K562 (cell line): Measurements from ENCODE around the gene ZBTB9. TPM values are rescaled to one million over a fixed set of nuclear protein-coding genes. Genes with fewer than 3 reads are reported as not detected.

ENCODE experiments used
- ATAC-seq: fragments of 200-7000 bp; cut with Tn5 transposase; 3 replicates; pipeline ENCODE4 v1.9.1; 2020; ENCODE audit warnings: moderate library complexity
- BruUV-seq: library from RNA; stranded (reverse); fragments of 400-500 nt; replicated peaks from 2 replicates; lab custom pipeline; 2021; lab: Mats Ljungman, UMichigan
- CTCF ChIA-PET: fragments of 300-600 bp; formaldehyde crosslinking; extraction: SDS; loops from one replicate; lab custom pipeline; 2021; ENCODE audit warnings: low intra/inter-chr PET ratio; lab: Yijun Ruan, JAX
- POLR2A ChIA-PET: fragments of 300-600, 350-650 bp; sonication (Branson Sonifier 250); formaldehyde crosslinking; extraction: SDS; loops from one replicate; lab custom pipeline; 2021; ENCODE audit warnings: antibody characterized with exemption, inconsistent platforms; lab: Yijun Ruan, JAX
- DNase-seq, 4 experiments: peaks; one replicate each; pipeline versions ENCODE4 v3.0.0 to v3.0.0-alpha.2; 2011 to 2018; ENCODE audit warnings: low spot score in 3 of 4, mixed read lengths in 3 of 4; ENCODE audit errors: extremely low read depth in 1 of 4
- FAIRE-seq: peaks from 2 replicates; lab custom pipeline; 2011; peaks lifted over from hg19 to GRCh38; lab: Jason Lieb, UNC
- H2AFZ ChIP-seq: 2 replicates; pipeline ENCODE4 v1.6.0; 2011; ENCODE audit warnings: low read depth, low read length, control low read depth, inconsistent platforms
- H3K27ac ChIP-seq: fragments of 200-600 bp; 3 replicates; pipeline ENCODE4 v1.8.0; 2011; ENCODE audit warnings: low read depth, mild to moderate bottlenecking, control low read depth, inconsistent platforms, low read length, moderate library complexity, mixed read lengths; ENCODE audit errors: extremely low read depth
- H3K27me3 ChIP-seq, 2 experiments: fragments of 300-600 bp in 1 of 2; 2 replicates in 1 of 2; 3 replicates in 1 of 2; pipeline versions ENCODE4 v1.6.0 to v1.8.0; 2011; ENCODE audit warnings: inconsistent platforms in 2 of 2, low read length in 2 of 2, mild to moderate bottlenecking in 1 of 2, mixed read lengths in 1 of 2, moderate library complexity in 1 of 2; ENCODE audit not compliant: control insufficient read depth in 2 of 2, insufficient read depth in 2 of 2
- H3K36me3 ChIP-seq: fragments of 300-600 bp; 3 replicates; pipeline ENCODE4 v1.8.0; 2011; ENCODE audit warnings: mild to moderate bottlenecking, low read length, inconsistent platforms; ENCODE audit not compliant: control insufficient read depth, insufficient read depth
- H3K4me1 ChIP-seq, 2 experiments: fragments of 200-600 bp in 1 of 2; replicated peaks in 1 of 2; 2 replicates in 1 of 2; 3 replicates in 1 of 2; pipeline versions ENCODE4 v1.5.1 to v1.8.0; 2011; ENCODE audit warnings: inconsistent platforms in 2 of 2, low read length in 2 of 2, mild to moderate bottlenecking in 1 of 2, mixed read lengths in 1 of 2, moderate library complexity in 1 of 2; ENCODE audit not compliant: control insufficient read depth in 2 of 2, insufficient read depth in 2 of 2
- H3K4me2 ChIP-seq: 2 replicates; pipeline ENCODE4 v1.6.1; 2011; ENCODE audit warnings: low read length, control low read depth, inconsistent platforms, mixed read lengths; ENCODE audit not compliant: insufficient read depth
- H3K4me3 ChIP-seq: fragments of 200-600 bp; sonication (generic), shearing (Covaris generic); 2 replicates; pipeline ENCODE4 v1.5.1; 2016; ENCODE audit warnings: control low read depth, inconsistent platforms
- H3K79me2 ChIP-seq: fragments of 200-600 bp; 3 replicates; pipeline ENCODE4 v1.8.0; 2011; ENCODE audit warnings: low read length, inconsistent platforms; ENCODE audit not compliant: control insufficient read depth, insufficient read depth
- H3K9ac ChIP-seq, 2 experiments: 2 replicates each; pipeline versions ENCODE4 v1.6.0 to v1.6.1; 2011; ENCODE audit warnings: low read depth in 2 of 2, low read length in 2 of 2, control low read depth in 1 of 2, inconsistent platforms in 1 of 2, mild to moderate bottlenecking in 1 of 2, mixed read lengths in 1 of 2; ENCODE audit not compliant: insufficient read depth in 1 of 2
- H3K9me1 ChIP-seq: one replicate; pipeline ENCODE4 v1.6.0; 2011; ENCODE audit warnings: inconsistent platforms, mild to moderate bottlenecking, low read length, moderate library complexity; ENCODE audit not compliant: control insufficient read depth, insufficient read depth
- H3K9me3 ChIP-seq: replicated peaks from 2 replicates; pipeline ENCODE4 v1.5.1; 2011; ENCODE audit warnings: low read depth, low read length, inconsistent platforms; ENCODE audit not compliant: control insufficient read depth, insufficient read depth
- H4K20me1 ChIP-seq: replicated peaks from 2 replicates; pipeline ENCODE4 v1.6.1; 2011; ENCODE audit warnings: low read length, inconsistent platforms, mixed read lengths; ENCODE audit not compliant: control insufficient read depth, insufficient read depth
- ATF4 ChIP-seq: fragments of 450-650 bp; formaldehyde crosslinking; IDR thresholded peaks from 2 replicates; pipeline ENCODE4 v1.4.0; 2022; ENCODE audit warnings: mild to moderate bottlenecking, moderate library complexity
- GTF2E2 ChIP-seq: fragments of 200-800 bp; sonication (Bioruptor generic); IDR thresholded peaks from 2 replicates; pipeline ENCODE4 v1.6.1; 2016; ENCODE audit warnings: missing genetic modification characterization, missing compliant biosample characterization
- HNRNPK ChIP-seq: fragments of 200-400 bp; formaldehyde crosslinking; IDR thresholded peaks from one replicate; pipeline ENCODE4 v1.6.1; 2018; ENCODE audit warnings: mild to moderate bottlenecking, low read depth, low read length; ENCODE audit not compliant: poor library complexity, severe bottlenecking
- MAFG ChIP-seq: fragments of 450-650 bp; conservative IDR thresholded peaks from 2 replicates; pipeline ENCODE4 v1.6.1; 2016; ENCODE audit warnings: missing genetic modification characterization, missing compliant biosample characterization
- NFIC ChIP-seq: fragments of 450-650 bp; IDR thresholded peaks from 2 replicates; pipeline ENCODE4 v1.6.1; 2017; ENCODE audit warnings: mild to moderate bottlenecking, inconsistent platforms
- RBM14 ChIP-seq: fragments of 200-400 bp; formaldehyde crosslinking; IDR thresholded peaks from 2 replicates; pipeline ENCODE4 v1.6.1; 2018; ENCODE audit warnings: low read depth, mild to moderate bottlenecking, low read length, moderate library complexity, borderline replicate concordance; ENCODE audit not compliant: insufficient read depth
- SRF ChIP-seq, 2 experiments: fragments of 250-450, 450-650 bp in 1 of 2; sonication (Bioruptor Pico) in 1 of 2; sonication (generic) in 1 of 2; formaldehyde crosslinking; IDR thresholded peaks; 2 replicates each; pipeline versions ENCODE4 v1.5.0 to v1.5.1; 2020 to 2022; ENCODE audit warnings: mild to moderate bottlenecking in 1 of 2, missing genetic modification reagents in 1 of 2
- TGIF2 ChIP-seq: sonication (generic); formaldehyde crosslinking; IDR thresholded peaks from 2 replicates; pipeline ENCODE4 v1.8.1; 2022; ENCODE audit warnings: mild to moderate bottlenecking, missing genetic modification reagents, moderate library complexity
- TRIM28 ChIP-seq: fragments of 450-650 bp; IDR thresholded peaks from 2 replicates; pipeline ENCODE4 v1.6.1; 2017
- ZNF589 ChIP-seq: fragments of 200-800 bp; sonication (Bioruptor generic); IDR thresholded peaks from 2 replicates; pipeline ENCODE4 v1.6.1; 2016; ENCODE audit warnings: low read depth, missing genetic modification characterization, missing compliant biosample characterization
- WGBS: fragments of 100-300 bp; shearing (Covaris generic); methylation state at CpG from one replicate; pipeline ENCODE4 v1.1.6; 2016; ENCODE audit warnings: low coverage, mixed read lengths; ENCODE audit not compliant: insufficient coverage; ENCODE audit errors: missing lambda C conversion rate; 5-methylcytosine and 5-hydroxymethylcytosine counted together
- in situ Hi-C: fragments of 300-500 bp; cut with MboI; formaldehyde crosslinking; loops from 4 replicates; pipeline ENCODE4 v1.15.0; 2018; ENCODE audit warnings: inconsistent platforms, mixed read lengths
- intact Hi-C: fragments of 100-400 bp; cut with micrococcal nuclease; formaldehyde crosslinking; loops from 2 replicates; pipeline ENCODE4 v1.14.2; 2022
- polyA plus RNA-seq, 8 experiments: library from polyadenylated mRNA; depleted of rRNA in 4 of 8; stranded (reverse) in 5 of 8; unstranded in 3 of 8; fragments of >200 nt; fragmentation: Nextera tagmentation in 2 of 8; fragmentation: Illumina TruSeq in 1 of 8; extraction: Ambion mirVana in 2 of 8; extraction: Trizol in 1 of 8; gene quantifications; 2 replicates each; pipeline versions ENCODE4 v1.2.1 to v1.2.3, GENCODE V29; 2011 to 2014; ENCODE audit warnings: inconsistent platforms in 1 of 8, missing spikeins in 1 of 8
- total RNA-seq, 7 experiments: library from RNA; depleted of rRNA in 6 of 7; stranded (reverse); fragments of >200 nt in 6 of 7; fragmentation: Illumina TruSeq in 2 of 7; extraction: Trizol in 2 of 7; gene quantifications; 2 replicates each; pipeline versions ENCODE4 v1.2.1 to v1.2.3, GENCODE V29; 2011 to 2021; ENCODE audit warnings: low replicate concordance in 1 of 7
- TF ChIP-seq, protein P1 (sequence below): sonication (generic); formaldehyde crosslinking; IDR thresholded peaks from 2 replicates; pipeline ENCODE4 v1.8.0; 2022; ENCODE audit warnings: missing genetic modification reagents, mild to moderate bottlenecking, borderline replicate concordance
- TF ChIP-seq, protein P2 (sequence below): fragments of 250-450 bp; sonication (Bioruptor Pico); IDR thresholded peaks from 2 replicates; pipeline ENCODE4 v1.4.0; 2020

Gene ZBTB9
- total and polyA plus RNA-seq, 9 of the 15 experiments (the other 6 are each of a cell fraction or from before 2014, with no cell fraction given), result 1.9 to 19.5 (median 10.4) TPM

- H3K9ac ChIP-seq, result peak overlapping the region in 1 of 2 experiments; percentile 47; a peak in 1 of 4 replicates
- FAIRE-seq (no peak), DNase-seq (no peak), ATAC-seq (no peak)
- H3K4me3 ChIP-seq, result no peak overlapping the region
- H3K79me2 ChIP-seq, result peaks cover 33% of the 10 kb centered on the region
- no peaks in the 10 kb centered on the region for H3K9me1 ChIP-seq
- H2AFZ ChIP-seq, result no peak overlapping the region
- H3K27ac ChIP-seq, result no peak overlapping the region
- POLR2A ChIA-PET, result interaction anchor here (0.5 to 2.7 kb wide), 2 partner anchors 8 to 22 kb away, joined by 3 to 14 read pairs; partner anchors contain the start of gene ZBTB9
- H3K36me3 ChIP-seq, result peaks cover 24% of the 10 kb centered on the region; the same call in 2 of the 3 replicates
- in situ Hi-C loops, result no loop called here
- WGBS, result 88% methylated on average over 9 of the region's 10 CpGs
- BruUV-seq, result no TSS peak
- H4K20me1 ChIP-seq, result no peaks in the 10 kb centered on the region; the same call in 1 of the 2 replicates
- intact Hi-C loops, result no loop called here
- no peaks in the 10 kb centered on the region for H3K9me3 ChIP-seq
- H3K4me2 ChIP-seq, result no peak overlapping the region
- peaks cover 36 to 48% of the 10 kb centered on the region in 2 experiments for H3K4me1 ChIP-seq
- CTCF ChIA-PET, result no interaction called here
- no peaks in the 10 kb centered on the region for H3K27me3 ChIP-seq
- TF ChIP-seq ATF4 (CRISPR knock-in tag) (no peak), ZNF589 (no peak), SRF (CRISPR knock-in tag; IDR thresholded peaks at IDR 0.05) (no peak), GTF2E2 (tag) (no peak), RBM14 (no peak), TRIM28 (no peak), MAFG (tag) (no peak), TGIF2 (CRISPR knock-in tag) (no peak), NFIC (no peak), HNRNPK (no peak)
- TF ChIP-seq, protein P1, sequence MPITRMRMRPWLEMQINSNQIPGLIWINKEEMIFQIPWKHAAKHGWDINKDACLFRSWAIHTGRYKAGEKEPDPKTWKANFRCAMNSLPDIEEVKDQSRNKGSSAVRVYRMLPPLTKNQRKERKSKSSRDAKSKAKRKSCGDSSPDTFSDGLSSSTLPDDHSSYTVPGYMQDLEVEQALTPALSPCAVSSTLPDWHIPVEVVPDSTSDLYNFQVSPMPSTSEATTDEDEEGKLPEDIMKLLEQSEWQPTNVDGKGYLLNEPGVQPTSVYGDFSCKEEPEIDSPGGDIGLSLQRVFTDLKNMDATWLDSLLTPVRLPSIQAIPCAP (CRISPR knock-in tag), result no peak
- TF ChIP-seq, protein P2, sequence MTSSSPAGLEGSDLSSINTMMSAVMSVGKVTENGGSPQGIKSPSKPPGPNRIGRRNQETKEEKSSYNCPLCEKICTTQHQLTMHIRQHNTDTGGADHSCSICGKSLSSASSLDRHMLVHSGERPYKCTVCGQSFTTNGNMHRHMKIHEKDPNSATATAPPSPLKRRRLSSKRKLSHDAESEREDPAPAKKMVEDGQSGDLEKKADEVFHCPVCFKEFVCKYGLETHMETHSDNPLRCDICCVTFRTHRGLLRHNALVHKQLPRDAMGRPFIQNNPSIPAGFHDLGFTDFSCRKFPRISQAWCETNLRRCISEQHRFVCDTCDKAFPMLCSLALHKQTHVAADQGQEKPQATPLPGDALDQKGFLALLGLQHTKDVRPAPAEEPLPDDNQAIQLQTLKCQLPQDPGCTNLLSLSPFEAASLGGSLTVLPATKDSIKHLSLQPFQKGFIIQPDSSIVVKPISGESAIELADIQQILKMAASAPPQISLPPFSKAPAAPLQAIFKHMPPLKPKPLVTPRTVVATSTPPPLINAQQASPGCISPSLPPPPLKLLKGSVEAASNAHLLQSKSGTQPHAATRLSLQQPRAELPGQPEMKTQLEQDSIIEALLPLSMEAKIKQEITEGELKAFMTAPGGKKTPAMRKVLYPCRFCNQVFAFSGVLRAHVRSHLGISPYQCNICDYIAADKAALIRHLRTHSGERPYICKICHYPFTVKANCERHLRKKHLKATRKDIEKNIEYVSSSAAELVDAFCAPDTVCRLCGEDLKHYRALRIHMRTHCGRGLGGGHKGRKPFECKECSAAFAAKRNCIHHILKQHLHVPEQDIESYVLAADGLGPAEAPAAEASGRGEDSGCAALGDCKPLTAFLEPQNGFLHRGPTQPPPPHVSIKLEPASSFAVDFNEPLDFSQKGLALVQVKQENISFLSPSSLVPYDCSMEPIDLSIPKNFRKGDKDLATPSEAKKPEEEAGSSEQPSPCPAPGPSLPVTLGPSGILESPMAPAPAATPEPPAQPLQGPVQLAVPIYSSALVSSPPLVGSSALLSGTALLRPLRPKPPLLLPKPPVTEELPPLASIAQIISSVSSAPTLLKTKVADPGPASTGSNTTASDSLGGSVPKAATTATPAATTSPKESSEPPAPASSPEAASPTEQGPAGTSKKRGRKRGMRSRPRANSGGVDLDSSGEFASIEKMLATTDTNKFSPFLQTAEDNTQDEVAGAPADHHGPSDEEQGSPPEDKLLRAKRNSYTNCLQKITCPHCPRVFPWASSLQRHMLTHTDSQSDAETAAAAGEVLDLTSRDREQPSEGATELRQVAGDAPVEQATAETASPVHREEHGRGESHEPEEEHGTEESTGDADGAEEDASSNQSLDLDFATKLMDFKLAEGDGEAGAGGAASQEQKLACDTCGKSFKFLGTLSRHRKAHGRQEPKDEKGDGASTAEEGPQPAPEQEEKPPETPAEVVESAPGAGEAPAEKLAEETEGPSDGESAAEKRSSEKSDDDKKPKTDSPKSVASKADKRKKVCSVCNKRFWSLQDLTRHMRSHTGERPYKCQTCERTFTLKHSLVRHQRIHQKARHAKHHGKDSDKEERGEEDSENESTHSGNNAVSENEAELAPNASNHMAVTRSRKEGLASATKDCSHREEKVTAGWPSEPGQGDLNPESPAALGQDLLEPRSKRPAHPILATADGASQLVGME (CRISPR knock-in tag), result no peak
These were observed 21.8 kb upstream of the ZBTB9 start for GRCh38 chr6:33432546-33432945.
